GM19099 (cell line): ENCODE results near the gene OR10H4.

Source experiments
- POLR2A ChIP-seq: IDR thresholded peaks from 3 replicates; pipeline ENCODE4 v1.6.1; 2011; ENCODE audit warnings: low read depth; ENCODE audit not compliant: insufficient read length; ENCODE audit errors: extremely low read depth

Gene OR10H4

DNA sequence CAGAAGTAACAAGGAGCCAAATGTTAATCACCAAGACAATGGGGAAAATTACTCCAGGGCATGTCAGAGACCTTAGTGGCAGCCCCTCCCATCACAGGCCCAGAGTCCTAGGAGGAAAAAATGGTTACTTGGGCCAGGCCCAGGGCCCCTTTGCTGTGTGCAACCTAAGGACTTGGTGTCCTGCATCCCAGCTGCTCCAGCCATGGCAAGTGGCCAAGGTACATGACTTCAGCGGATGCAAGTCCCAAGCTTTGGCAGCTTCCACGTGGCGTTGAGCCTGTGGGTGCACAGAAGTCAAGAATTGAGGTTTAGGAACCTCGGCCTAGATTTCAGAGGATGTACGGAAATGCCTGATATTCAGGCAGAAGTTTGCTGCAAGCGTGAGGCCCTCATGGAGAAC is 46.7 kb downstream of the OR10H4 start:
- TF ChIP-seq POLR2A, result no peak

DNA sequence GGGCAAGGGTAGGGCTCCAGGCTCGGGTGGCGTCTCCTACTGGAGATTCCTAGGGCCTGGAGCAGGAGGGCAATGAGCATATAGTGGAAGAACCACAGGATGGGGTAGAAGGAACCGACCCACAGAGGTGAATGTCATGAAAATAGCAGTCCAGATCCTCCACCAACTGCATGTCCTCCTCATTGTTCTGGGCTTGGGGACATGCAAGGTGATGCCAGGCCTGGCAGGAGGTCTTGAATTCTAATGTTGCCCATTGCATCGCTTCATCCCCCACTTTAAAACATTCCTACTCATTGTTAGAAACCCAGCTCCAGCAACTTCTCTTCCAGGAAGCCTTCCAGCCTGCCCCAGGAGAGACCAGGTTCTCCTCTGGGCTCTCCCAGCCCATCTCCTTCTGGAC is 49.4 kb downstream of the OR10H4 start:
- TF ChIP-seq POLR2A, result no peak
